Measurements from ENCODE around the gene CD164L2. TPM values are rescaled to one million over a fixed set of nuclear protein-coding genes. Genes with fewer than 3 reads are reported as not detected.

Gene CD164L2
- total RNA-seq, 2 donors from 2014 or later = 1.6 to 1.8 TPM

GRCh38 chr1:27353166-27353565 lies 30.0 kb downstream of the CD164L2 start:
- no peak overlapping the region for H3K4me3 ChIP-seq (ENCODE audit: low read length)
- H3K9me3 Mint-ChIP-seq = peaks cover 5% of the 10 kb centered on the region
- no peaks in the 10 kb centered on the region for H3K36me3 ChIP-seq (ENCODE audit: control insufficient read depth, insufficient read depth, low read length)
- no peaks in the 10 kb centered on the region for H3K4me1 Mint-ChIP-seq
- no peak for DNase-seq
- H3K27me3 Mint-ChIP-seq (ENCODE audit: insufficient read depth) = peaks cover 19% of the 10 kb centered on the region
- H3K4me3 Mint-ChIP-seq = no peak overlapping the region
- H3K9me3 ChIP-seq (ENCODE audit: control insufficient read depth, low read length) = no peaks in the 10 kb centered on the region
- H3K9ac ChIP-seq (ENCODE audit: extremely low read depth, low read length, poor library complexity, severe bottlenecking) = no peak overlapping the region
- H3K4me1 ChIP-seq (ENCODE audit: control insufficient read depth, insufficient read depth, low read length) = no peaks in the 10 kb centered on the region
- WGBS, 2 experiments (ENCODE audit: insufficient coverage in 1 of 2, insufficient read length in 1 of 2) = 95 to 100% methylated on average over 1 to 13 of the region's 13 CpGs
- no peak overlapping the region for H3K27ac Mint-ChIP-seq
- TF ChIP-seq CTCF (conservative IDR thresholded peaks at IDR 0.05) = no peak
- H3K36me3 Mint-ChIP-seq (ENCODE audit: low read depth) = peaks cover 3% of the 10 kb centered on the region
- H3K27me3 ChIP-seq (ENCODE audit: control insufficient read depth, insufficient read depth, low read length, poor library complexity, severe bottlenecking) = peaks cover 22% of the 10 kb centered on the region
- no peak overlapping the region for H3K27ac ChIP-seq (ENCODE audit: low read depth, low read length)

DNA sequence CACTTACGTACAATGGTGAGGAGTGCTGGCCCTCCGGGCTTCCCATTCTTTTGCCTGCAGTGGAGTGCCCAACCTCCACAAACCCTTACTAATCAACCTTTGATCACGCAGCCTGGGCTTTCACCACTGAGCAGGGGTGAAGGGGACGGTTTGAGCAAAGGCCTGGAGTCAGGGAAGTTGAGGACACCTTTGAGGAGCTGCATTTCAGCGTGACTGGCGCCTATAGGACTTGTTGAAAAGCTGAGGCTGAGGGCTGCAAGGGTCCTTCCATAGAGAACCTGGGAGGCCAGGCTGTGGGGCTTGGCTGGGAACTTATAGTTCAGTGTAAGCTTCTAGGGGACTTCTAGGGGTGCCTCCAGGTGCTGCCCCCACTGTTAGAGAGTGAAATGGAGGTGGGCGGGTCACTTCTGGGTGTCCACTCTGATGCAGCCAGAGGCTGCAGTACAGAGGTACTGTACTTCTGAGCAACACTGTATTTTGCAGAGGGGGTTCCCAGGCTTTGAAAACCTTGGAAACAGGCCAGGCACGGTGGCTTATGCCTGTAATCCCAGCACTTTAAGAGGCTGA lies 31.5 kb downstream of the CD164L2 start:
- WGBS, 2 experiments (ENCODE audit: insufficient coverage in 1 of 2, insufficient read length in 1 of 2) = 35 to 43% methylated on average over 5 to 8 of the region's 8 CpGs
- no peak for TF ChIP-seq CTCF (conservative IDR thresholded peaks at IDR 0.05)
- Mint-ChIP-seq H3K4me1 (no peaks in the 10 kb centered on the region), H3K9me3 (peaks cover 5% of the 10 kb centered on the region), H3K27me3 (ENCODE audit: insufficient read depth) (peaks cover 11% of the 10 kb centered on the region), H3K4me3 (peak overlapping the region; percentile 60), H3K36me3 (ENCODE audit: low read depth) (peaks cover 7% of the 10 kb centered on the region), H3K27ac (peak overlapping the region; percentile 13)
- Histone ChIP-seq H3K27me3 (ENCODE audit: control insufficient read depth, insufficient read depth, low read length, poor library complexity, severe bottlenecking) (peaks cover 16% of the 10 kb centered on the region), H3K4me1 (ENCODE audit: control insufficient read depth, insufficient read depth, low read length) (no peaks in the 10 kb centered on the region), H3K4me3 (ENCODE audit: low read length) (peak overlapping the region; percentile 73), H3K36me3 (ENCODE audit: control insufficient read depth, insufficient read depth, low read length) (no peaks in the 10 kb centered on the region), H3K27ac (ENCODE audit: low read depth, low read length) (no peak overlapping the region), H3K9ac (ENCODE audit: extremely low read depth, low read length, poor library complexity, severe bottlenecking) (peak overlapping the region; percentile 2), H3K9me3 (ENCODE audit: control insufficient read depth, low read length) (no peaks in the 10 kb centered on the region)
- no peak for DNase-seq

GRCh38 chr1:27350663-27351540 lies 32.2 kb downstream of the CD164L2 start:
- H3K9me3 Mint-ChIP-seq = peaks cover 5% of the 10 kb centered on the region
- no peak overlapping the region for H3K27ac Mint-ChIP-seq
- Histone ChIP-seq H3K27ac (ENCODE audit: low read depth, low read length) (no peak overlapping the region), H3K4me1 (ENCODE audit: control insufficient read depth, insufficient read depth, low read length) (no peaks in the 10 kb centered on the region), H3K9ac (ENCODE audit: extremely low read depth, low read length, poor library complexity, severe bottlenecking) (peak overlapping the region; percentile 2), H3K9me3 (ENCODE audit: control insufficient read depth, low read length) (no peaks in the 10 kb centered on the region), H3K36me3 (ENCODE audit: control insufficient read depth, insufficient read depth, low read length) (no peaks in the 10 kb centered on the region), H3K4me3 (ENCODE audit: low read length) (peak overlapping the region; percentile 73), H3K27me3 (ENCODE audit: control insufficient read depth, insufficient read depth, low read length, poor library complexity, severe bottlenecking) (peaks cover 16% of the 10 kb centered on the region)
- peak; percentile 99 for DNase-seq
- no peaks in the 10 kb centered on the region for H3K4me1 Mint-ChIP-seq
- H3K4me3 Mint-ChIP-seq = peak overlapping the region; percentile 60
- peaks cover 7% of the 10 kb centered on the region for H3K36me3 Mint-ChIP-seq (ENCODE audit: low read depth)
- TF ChIP-seq CTCF (conservative IDR thresholded peaks at IDR 0.05) = peak; percentile 46
- 11 to 14% methylated on average over 24 to 62 of the region's 62 CpGs for WGBS, 2 experiments (ENCODE audit: insufficient coverage in 1 of 2, insufficient read length in 1 of 2)
- H3K27me3 Mint-ChIP-seq (ENCODE audit: insufficient read depth) = peaks cover 11% of the 10 kb centered on the region

Data from endodermal cell (in vitro differentiated cells).